BLaER1 treated with 17β-estradiol and CSF1 and Interleukin-3, amounts not matched to agents 10 nM and 100 nM (cell line): ENCODE results near the gene SEMA4D.

Source experiments
- H3K27ac ChIP-seq, 11 experiments: shearing (Covaris generic); formaldehyde crosslinking; 2 replicates each; pipeline ENCODE4 v1.8.1; 2022
- H3K27me3 ChIP-seq, 11 experiments: shearing (Covaris generic); formaldehyde crosslinking; 2 replicates each; pipeline ENCODE4 v1.8.1; 2022
- H3K36me3 ChIP-seq, 11 experiments: shearing (Covaris generic); formaldehyde crosslinking; 2 replicates each; pipeline ENCODE4 v1.8.1; 2022
- H3K4me1 ChIP-seq, 10 experiments: shearing (Covaris generic); formaldehyde crosslinking; 2 replicates each; pipeline ENCODE4 v1.8.1; 2022
- H3K4me2 ChIP-seq, 11 experiments: shearing (Covaris generic); formaldehyde crosslinking; 2 replicates each; pipeline ENCODE4 v1.8.1; 2022
- H3K4me3 ChIP-seq, 10 experiments: shearing (Covaris generic); formaldehyde crosslinking; 2 replicates each; pipeline ENCODE4 v1.8.1; 2022
- H3K9ac ChIP-seq, 11 experiments: shearing (Covaris generic); formaldehyde crosslinking; 2 replicates each; pipeline ENCODE4 v1.8.1; 2022
- H3K9me3 ChIP-seq, 11 experiments: shearing (Covaris generic); formaldehyde crosslinking; replicated peaks in 1 of 11; 2 replicates each; pipeline ENCODE4 v1.8.1; 2022
- H4K20me1 ChIP-seq, 11 experiments: shearing (Covaris generic); formaldehyde crosslinking; 2 replicates each; pipeline ENCODE4 v1.8.1; 2022
- Cebpa-rat ChIP-seq, 11 experiments: shearing (Covaris generic); IDR thresholded peaks; 2 replicates each; pipeline ENCODE4 v1.8.1; 2022

SEMA4D gene

GRCh38 chr9:89514956-89515355 is 17.0 kb upstream of the SEMA4D start:
- H3K4me1 ChIP-seq: peaks cover 0 to 28% (median 16%) of the 10 kb centered on the region in 10 experiments; a peak in 15 of 20 replicates
- no peak overlapping the region for H3K9ac ChIP-seq
- H3K4me2 ChIP-seq: no peak overlapping the region
- TF ChIP-seq Cebpa-rat (IDR thresholded peaks at IDR 0.05): no peak
- no peak overlapping the region for H3K27ac ChIP-seq
- H3K36me3 ChIP-seq: no peaks in the 10 kb centered on the region
- no peaks in the 10 kb centered on the region for H4K20me1 ChIP-seq
- no peaks in the 10 kb centered on the region for H3K9me3 ChIP-seq
- H3K4me3 ChIP-seq: no peak overlapping the region
- H3K27me3 ChIP-seq: no peaks in the 10 kb centered on the region

- no peak overlapping the region for H3K4me2 ChIP-seq
- TF ChIP-seq Cebpa-rat (IDR thresholded peaks at IDR 0.05): no peak
- H4K20me1 ChIP-seq: no peaks in the 10 kb centered on the region
- H3K4me1 ChIP-seq: peaks cover 0 to 28% (median 13%) of the 10 kb centered on the region in 10 experiments; a peak in 17 of 20 replicates
- no peak overlapping the region for H3K4me3 ChIP-seq
- H3K9me3 ChIP-seq: no peaks in the 10 kb centered on the region
- no peak overlapping the region for H3K9ac ChIP-seq
- H3K27me3 ChIP-seq: no peaks in the 10 kb centered on the region
- H3K27ac ChIP-seq: no peak overlapping the region
- no peaks in the 10 kb centered on the region for H3K36me3 ChIP-seq
These were observed 16.4 kb upstream of the SEMA4D start for GRCh38 chr9:89514337-89514736.

GRCh38 chr9:89513837-89514236 is 15.9 kb upstream of the SEMA4D start:
- TF ChIP-seq Cebpa-rat (IDR thresholded peaks at IDR 0.05): no peak
- H3K4me1 ChIP-seq: peaks cover 4 to 28% (median 13%) of the 10 kb centered on the region in 10 experiments; a peak in 17 of 20 replicates
- no peak overlapping the region for H3K4me2 ChIP-seq
- no peaks in the 10 kb centered on the region for H3K27me3 ChIP-seq
- no peak overlapping the region for H3K27ac ChIP-seq
- no peaks in the 10 kb centered on the region for H3K9me3 ChIP-seq
- H3K36me3 ChIP-seq: no peaks in the 10 kb centered on the region
- no peak overlapping the region for H3K9ac ChIP-seq
- H4K20me1 ChIP-seq: no peaks in the 10 kb centered on the region
- H3K4me3 ChIP-seq: no peak overlapping the region

- H3K4me1 ChIP-seq: peaks cover 16 to 36% (median 23%) of the 10 kb centered on the region in 10 experiments
- H3K27me3 ChIP-seq: no peaks in the 10 kb centered on the region
- H3K36me3 ChIP-seq: no peaks in the 10 kb centered on the region
- no peaks in the 10 kb centered on the region for H4K20me1 ChIP-seq
- no peak overlapping the region for H3K27ac ChIP-seq
- TF ChIP-seq Cebpa-rat (IDR thresholded peaks at IDR 0.05): no peak
- no peak overlapping the region for H3K4me3 ChIP-seq
- H3K9me3 ChIP-seq: no peaks in the 10 kb centered on the region
- no peak overlapping the region for H3K4me2 ChIP-seq
- no peak overlapping the region for H3K9ac ChIP-seq
These were observed 14.5 kb upstream of the SEMA4D start for GRCh38 chr9:89512382-89512781.

GRCh38 chr9:89508951-89509615 is 11.2 kb upstream of the SEMA4D start:
- H3K4me1 ChIP-seq: peaks cover 26 to 50% (median 34%) of the 10 kb centered on the region in 10 experiments
- no peaks in the 10 kb centered on the region for H3K9me3 ChIP-seq
- no peak for TF ChIP-seq Cebpa-rat (IDR thresholded peaks at IDR 0.05)
- H3K27me3 ChIP-seq: no peaks in the 10 kb centered on the region
- H3K4me2 ChIP-seq: peak overlapping the region; percentile 45 to 91 (median 63); a peak in 20 of 22 replicates
- H3K9ac ChIP-seq: peak overlapping the region in 4 of 11 experiments; percentile 24 to 54 (median 45); a peak in 6 of 22 replicates
- no peak overlapping the region for H3K4me3 ChIP-seq
- H3K27ac ChIP-seq: peak overlapping the region in 6 of 11 experiments; percentile 10 to 78 (median 62); a peak in 8 of 22 replicates
- H4K20me1 ChIP-seq: no peaks in the 10 kb centered on the region
- H3K36me3 ChIP-seq: no peaks in the 10 kb centered on the region

- no peak for TF ChIP-seq Cebpa-rat (IDR thresholded peaks at IDR 0.05)
- Histone ChIP-seq H3K27me3 (no peaks in the 10 kb centered on the region), H4K20me1 (no peaks in the 10 kb centered on the region), H3K36me3 (no peaks in the 10 kb centered on the region), H3K9me3 (no peaks in the 10 kb centered on the region), H3K9ac (no peak overlapping the region), H3K4me2 (0 out of 22 replicates have a peak overlapping the region, but pooled peaks of 1 of the 11 experiments have one; percentile 11), H3K4me3 (no peak overlapping the region), H3K4me1 (peaks cover 34 to 65% (median 47%) of the 10 kb centered on the region in 10 experiments), H3K27ac (no peak overlapping the region)
These were observed 8.0 kb upstream of the SEMA4D start for GRCh38 chr9:89505911-89506310.

- H3K27ac ChIP-seq: no peak overlapping the region
- no peak for TF ChIP-seq Cebpa-rat (IDR thresholded peaks at IDR 0.05)
- no peaks in the 10 kb centered on the region for H3K9me3 ChIP-seq
These were observed 7.1 kb upstream of the SEMA4D start for GRCh38 chr9:89505048-89505447.

GRCh38 chr9:89502671-89503070 is 4.8 kb upstream of the SEMA4D start:
- Histone ChIP-seq H3K36me3 (no peaks in the 10 kb centered on the region), H3K9me3 (no peaks in the 10 kb centered on the region), H3K27ac (no peak overlapping the region), H4K20me1 (no peaks in the 10 kb centered on the region), H3K27me3 (no peaks in the 10 kb centered on the region), H3K4me1 (peaks cover 30 to 61% (median 56%) of the 10 kb centered on the region in 10 experiments), H3K9ac (no peak overlapping the region), H3K4me3 (no peak overlapping the region), H3K4me2 (0 out of 22 replicates have a peak overlapping the region, but pooled peaks of 2 of the 11 experiments have one; percentile 16 to 87)
- TF ChIP-seq Cebpa-rat (IDR thresholded peaks at IDR 0.05): no peak

More at GRCh38 chr9:89505048-89505447, 7.1 kb upstream of the SEMA4D start:
- H3K27me3 ChIP-seq: no peaks in the 10 kb centered on the region
- H3K9ac ChIP-seq: no peak overlapping the region
- no peaks in the 10 kb centered on the region for H4K20me1 ChIP-seq
- no peak overlapping the region for H3K4me2 ChIP-seq
- peaks cover 34 to 65% (median 54%) of the 10 kb centered on the region in 10 experiments for H3K4me1 ChIP-seq
- no peak overlapping the region for H3K4me3 ChIP-seq
- H3K36me3 ChIP-seq: no peaks in the 10 kb centered on the region

GRCh38 chr9:89502038-89502601 is 4.2 kb upstream of the SEMA4D start:
- Histone ChIP-seq H3K9me3 (no peaks in the 10 kb centered on the region), H3K4me3 (no peak overlapping the region), H3K27me3 (no peaks in the 10 kb centered on the region), H3K27ac (no peak overlapping the region), H3K9ac (no peak overlapping the region), H3K4me2 (peak overlapping the region in 9 of 11 experiments; percentile 16 to 99 (median 87); a peak in 18 of 22 replicates), H3K4me1 (peaks cover 24 to 57% (median 52%) of the 10 kb centered on the region in 10 experiments), H4K20me1 (peaks cover 0 to 2% (median 0%) of the 10 kb centered on the region in 11 experiments; a peak in 1 of 22 replicates), H3K36me3 (no peaks in the 10 kb centered on the region)
- TF ChIP-seq Cebpa-rat (IDR thresholded peaks at IDR 0.05): no peak
